Measurements from ENCODE around the gene CMIP.

Gene CMIP

GRCh38 chr16:81629896-81630634 lies 185.5 kb downstream of the CMIP start:
- DNase-seq, result no peak

- DNase-seq, result no peak
Observed at GRCh38 chr16:81630635-81631031, 186.0 kb downstream of the CMIP start.

- peak; percentile 79 for DNase-seq
Observed at GRCh38 chr16:81632392-81633146, 188.0 kb downstream of the CMIP start.

- DNase-seq, result peak; percentile 70
Observed at GRCh38 chr16:81633147-81633619, 188.6 kb downstream of the CMIP start.

- no peak for DNase-seq
Observed at GRCh38 chr16:81633680-81634379, 189.2 kb downstream of the CMIP start.

GRCh38 chr16:81634380-81635062 lies 189.9 kb downstream of the CMIP start:
- DNase-seq, result no peak

GRCh38 chr16:81635063-81635937 lies 190.7 kb downstream of the CMIP start:
- no peak for DNase-seq

GRCh38 chr16:81636298-81636993 lies 191.8 kb downstream of the CMIP start:
- no peak for DNase-seq

- no peak for DNase-seq
Observed at GRCh38 chr16:81637336-81638235, 193.0 kb downstream of the CMIP start.

GRCh38 chr16:81638286-81638945 lies 193.8 kb downstream of the CMIP start:
- DNase-seq, result no peak

- DNase-seq, result no peak
Observed at GRCh38 chr16:81639348-81639747, 194.7 kb downstream of the CMIP start.

- no peak for DNase-seq
Observed at GRCh38 chr16:81639931-81640680, 195.5 kb downstream of the CMIP start.

GRCh38 chr16:81640681-81641070 lies 196.1 kb downstream of the CMIP start:
- DNase-seq, result no peak

GRCh38 chr16:81641395-81642106 lies 196.9 kb downstream of the CMIP start:
- no peak for DNase-seq

- DNase-seq, result no peak
Observed at GRCh38 chr16:81642107-81642436, 197.5 kb downstream of the CMIP start.

GRCh38 chr16:81642943-81643342 lies 198.3 kb downstream of the CMIP start:
- DNase-seq, result no peak

- DNase-seq, result no peak
Observed at GRCh38 chr16:81645266-81645694, 200.7 kb downstream of the CMIP start.

- DNase-seq, result no peak
Observed at GRCh38 chr16:81645925-81646324, 201.3 kb downstream of the CMIP start.

Measured in activated CD8-positive, alpha-beta memory T cell treated with anti-CD3 and anti-CD28 coated beads, Interleukin-2, amount 50 U/mL, for 48 hours (primary cell).